ENCODE measurements around the gene NAV3.

- TF ChIP-seq CTCF (IDR thresholded peaks at IDR 0.05) (no peak), POLR2A (IDR thresholded peaks at IDR 0.05) (no peak)
These were observed 270.6 kb downstream of the NAV3 start for GRCh38 chr12:78101113-78101876.

All from body of pancreas (tissue), 4 donors.